SK-N-SH (cell line): Measurements from ENCODE around the gene MRPS5. TPM values are rescaled to one million over a fixed set of nuclear protein-coding genes. Genes with fewer than 3 reads are reported as not detected.

Experiments
- CTCF ChIA-PET: fragments of 300-600, 350-600 bp; formaldehyde crosslinking; extraction: SDS; loops from one replicate; lab custom pipeline; 2021; lab: Yijun Ruan, JAX
- POLR2A ChIA-PET: fragments of 350-600 bp; sonication (Branson Sonifier 250); formaldehyde crosslinking; extraction: SDS; loops from one replicate; lab custom pipeline; 2020; ENCODE audit warnings: antibody characterized with exemption, inconsistent platforms; lab: Yijun Ruan, JAX
- DNase-seq: peaks from one replicate; pipeline ENCODE4 v3.0.0; 2012
- H2AFZ ChIP-seq: fragments of 200-600 bp; sonication (generic); 2 replicates; pipeline ENCODE4 v1.8.1; 2016; ENCODE audit warnings: antibody characterized with exemption, mild to moderate bottlenecking, low read depth
- H3F3A ChIP-seq: fragments of 200-600 bp; sonication (generic); replicated peaks from 2 replicates; pipeline ENCODE3; 2016; ENCODE audit warnings: antibody characterized with exemption, mild to moderate bottlenecking; ENCODE audit not compliant: insufficient read depth
- H3K27ac ChIP-seq, 2 experiments: fragments of 200-500 bp in 1 of 2; fragments of 200-600 bp in 1 of 2; sonication (Bioruptor generic) in 1 of 2; sonication (generic), shearing (Covaris generic) in 1 of 2; 2 replicates each; pipeline versions ENCODE4 v1.5.1 to v1.6.1; 2014 to 2016; ENCODE audit warnings: low read depth in 2 of 2, inconsistent platforms in 1 of 2, low read length in 1 of 2, mild to moderate bottlenecking in 1 of 2, mixed read lengths in 1 of 2
- H3K27me3 ChIP-seq: fragments of 200-600 bp; sonication (generic), shearing (Covaris generic); 2 replicates; pipeline ENCODE4 v1.6.1; 2016; ENCODE audit warnings: mixed run types; ENCODE audit not compliant: insufficient read depth
- H3K36me3 ChIP-seq, 2 experiments: fragments of 200-500 bp in 1 of 2; fragments of 200-600 bp in 1 of 2; sonication (Bioruptor generic) in 1 of 2; sonication (generic) in 1 of 2; replicated peaks in 1 of 2; 2 replicates each; pipeline versions ENCODE3 to v1.5.1; 2014 to 2016; ENCODE audit warnings: low read length in 1 of 2, mild to moderate bottlenecking in 1 of 2; ENCODE audit not compliant: insufficient read depth in 2 of 2, control insufficient read depth in 1 of 2
- H3K4me1 ChIP-seq, 2 experiments: fragments of 200-500 bp in 1 of 2; fragments of 200-600 bp in 1 of 2; sonication (Bioruptor generic) in 1 of 2; sonication (generic), shearing (Covaris generic) in 1 of 2; 2 replicates each; pipeline versions ENCODE4 v1.5.1 to v1.6.1; 2014 to 2016; ENCODE audit warnings: low read depth in 1 of 2, low read length in 1 of 2, mixed run types in 1 of 2; ENCODE audit not compliant: insufficient read depth in 2 of 2, control insufficient read depth in 1 of 2
- H3K4me2 ChIP-seq: fragments of 200-600 bp; sonication (generic), shearing (Covaris generic); 2 replicates; pipeline ENCODE4 v1.6.1; 2017; ENCODE audit warnings: mixed run types
- H3K4me3 ChIP-seq, 2 experiments: fragments of 200-500 bp in 1 of 2; fragments of 200-600 bp in 1 of 2; sonication (Bioruptor generic) in 1 of 2; sonication (generic), shearing (Covaris generic) in 1 of 2; 2 replicates each; pipeline versions ENCODE4 v1.5.1 to v1.8.1; 2014 to 2016; ENCODE audit warnings: low read depth in 2 of 2, inconsistent platforms in 1 of 2, low read length in 1 of 2, mild to moderate bottlenecking in 1 of 2, mixed read lengths in 1 of 2, moderate library complexity in 1 of 2
- H3K79me2 ChIP-seq: fragments of 200-600 bp; sonication (generic); 2 replicates; pipeline ENCODE4 v1.8.1; 2017; ENCODE audit warnings: mild to moderate bottlenecking; ENCODE audit not compliant: insufficient read depth
- H3K9ac ChIP-seq: fragments of 200-600 bp; sonication (generic); 2 replicates; pipeline ENCODE4 v1.6.1; 2017; ENCODE audit warnings: mixed run types
- H3K9me2 ChIP-seq: fragments of 200-600 bp; sonication (generic); 2 replicates; pipeline ENCODE4 v1.6.1; 2017; ENCODE audit warnings: mixed run types
- H3K9me3 ChIP-seq: fragments of 200-600 bp; sonication (generic); 2 replicates; pipeline ENCODE4 v1.6.1; 2017; ENCODE audit warnings: mixed run types, mild to moderate bottlenecking, moderate library complexity
- H4K20me1 ChIP-seq: fragments of 200-600 bp; sonication (generic); 2 replicates; pipeline ENCODE4 v1.6.1; 2017; ENCODE audit warnings: mild to moderate bottlenecking, mixed run types; ENCODE audit not compliant: insufficient read depth
- FOSL2 ChIP-seq: IDR thresholded peaks from 2 replicates; pipeline ENCODE4 v1.4.0; 2012; ENCODE audit warnings: low read depth, mild to moderate bottlenecking, moderate library complexity, borderline replicate concordance
- GABPA ChIP-seq: IDR thresholded peaks from 2 replicates; pipeline ENCODE4 v1.4.0; 2012; ENCODE audit warnings: low read depth, mild to moderate bottlenecking
- IRF3 ChIP-seq: fragments of 150-350 bp; IDR thresholded peaks from 2 replicates; pipeline ENCODE4 v1.6.1; 2016; ENCODE audit warnings: mild to moderate bottlenecking, low read depth, low read length
- MAX ChIP-seq: IDR thresholded peaks from 2 replicates; pipeline ENCODE4 v1.4.0; 2012; ENCODE audit warnings: low read depth
- MXI1 ChIP-seq: IDR thresholded peaks from 2 replicates; pipeline ENCODE4 v1.6.1; 2012; ENCODE audit warnings: mild to moderate bottlenecking, low read depth, low read length, improper control_type of control experiment
- NRF1 ChIP-seq: IDR thresholded peaks from 2 replicates; pipeline ENCODE4 v1.6.1; 2012; ENCODE audit warnings: low read depth, mild to moderate bottlenecking, low read length
- RAD21 ChIP-seq: IDR thresholded peaks from 2 replicates; pipeline ENCODE4 v1.6.1; 2012; ENCODE audit warnings: mild to moderate bottlenecking, low read length
- REST ChIP-seq: IDR thresholded peaks from 2 replicates; pipeline ENCODE4 v1.6.1; 2012; ENCODE audit warnings: mild to moderate bottlenecking, low read depth, low read length, moderate library complexity
- RXRA ChIP-seq: IDR thresholded peaks from 2 replicates; pipeline ENCODE4 v1.4.0; 2012; ENCODE audit warnings: low read depth, mild to moderate bottlenecking, borderline replicate concordance
- SIN3A ChIP-seq: IDR thresholded peaks from 2 replicates; pipeline ENCODE4 v1.6.1; 2012; ENCODE audit warnings: low read depth, mild to moderate bottlenecking, low read length, moderate library complexity, borderline replicate concordance
- TAF1 ChIP-seq: IDR thresholded peaks from 2 replicates; pipeline ENCODE4 v1.6.1; 2012; ENCODE audit warnings: low read depth, mild to moderate bottlenecking, low read length, moderate library complexity, borderline replicate concordance
- TCF12 ChIP-seq: IDR thresholded peaks from 2 replicates; pipeline ENCODE4 v1.4.0; 2012
- ZBTB33 ChIP-seq: IDR thresholded peaks from 2 replicates; pipeline ENCODE4 v1.4.0; 2012; ENCODE audit warnings: low read depth, borderline replicate concordance
- WGBS: methylation state at CpG from one replicate; pipeline ENCODE4 v1.1.6; 2017; ENCODE audit warnings: low lambda C conversion rate; 5-methylcytosine and 5-hydroxymethylcytosine counted together
- polyA plus RNA-seq, 3 experiments: library from polyadenylated mRNA; depleted of rRNA; stranded (reverse); fragments of >200 nt; gene quantifications; 2 replicates each; pipeline ENCODE4 v1.2.3, GENCODE V29; 2012

MRPS5 gene
- polyA plus RNA-seq, 1 of the 3 experiments (the other 2 are of a cell fraction): 32.8 TPM

- Histone ChIP-seq H3K27me3 (peaks cover 15% of the 10 kb centered on the region; the same call in 1 of the 2 replicates), H3K4me1 (no peaks in the 10 kb centered on the region; a peak in 1 of 4 replicates), H3K4me3 (no peak overlapping the region), H3K9ac (no peak overlapping the region), H3K36me3 (no peaks in the 10 kb centered on the region), H4K20me1 (no peaks in the 10 kb centered on the region), H3K79me2 (no peaks in the 10 kb centered on the region), H3K9me2 (no peaks in the 10 kb centered on the region), H3K4me2 (no peak overlapping the region), H3K9me3 (no peaks in the 10 kb centered on the region), H3F3A (peaks cover 28% of the 10 kb centered on the region), H2AFZ (no peak overlapping the region), H3K27ac (no peak overlapping the region)
- no peak for DNase-seq
- POLR2A ChIA-PET: no interaction called here
- 92% methylated on average over 1 of the region's 1 CpG for WGBS
- CTCF ChIA-PET: interaction anchor here (0.6 kb wide), 1 partner anchor 15 kb away, joined by 3 read pairs; no protein-coding TSS in a partner anchor
- TF ChIP-seq TAF1 (no peak), RXRA (no peak), SIN3A (no peak), FOSL2 (no peak), MAX (no peak), NRF1 (no peak), REST (no peak), MXI1 (no peak), TCF12 (no peak), GABPA (no peak), IRF3 (no peak), ZBTB33 (no peak), RAD21 (no peak)
These were observed 82.2 kb downstream of the MRPS5 start for GRCh38 chr2:95039363-95039762.
